GM19324 (cell line): ENCODE data around the gene ADGRF3.
"Not testable (repeated sequence)": the region's sequence is repeated elsewhere in the genome, so short reads cannot be mapped to it uniquely, and the experiment has no call there.

ENCODE experiments used
- ATAC-seq: cut with Tn5 transposase; IDR thresholded peaks from one replicate; pipeline ENCODE4 v1.9.1; 2021; ENCODE audit warnings: mild to moderate bottlenecking, moderate library complexity; ENCODE audit not compliant: unreplicated experiment, low FRiP score

Gene ADGRF3

GRCh38 chr2:26352892-26353291 lies 6.3 kb upstream of the ADGRF3 start:
- ATAC-seq = no peak

- no peak for ATAC-seq
These were observed 4.9 kb upstream of the ADGRF3 start for GRCh38 chr2:26351375-26352090.

GRCh38 chr2:26349690-26350089 lies 3.1 kb upstream of the ADGRF3 start:
- ATAC-seq = no peak

GRCh38 chr2:26347286-26347865 lies 787 bp upstream of the ADGRF3 start:
- ATAC-seq = no peak

GRCh38 chr2:26345545-26346453 lies 790 bp downstream of the ADGRF3 start, which contains the start of gene SELENOI:
SELENOI (plus strand) TSS chr2:26346143; CDS start chr2:26346233, 90 bp downstream.
- ATAC-seq = peak; percentile 98

GRCh38 chr2:26345283-26345544 lies 1.4 kb downstream of the ADGRF3 start:
- no peak for ATAC-seq

GRCh38 chr2:26344581-26345282 lies 1.9 kb downstream of the ADGRF3 start:
- no peak for ATAC-seq

- ATAC-seq = no peak
These were observed 5.8 kb downstream of the ADGRF3 start for GRCh38 chr2:26340831-26341230.

GRCh38 chr2:26337298-26337697 lies 9.3 kb downstream of the ADGRF3 start:
- no peak for ATAC-seq

GRCh38 chr2:26336719-26337118 lies 9.9 kb downstream of the ADGRF3 start:
- no peak for ATAC-seq

GRCh38 chr2:26335231-26335630 lies 11.4 kb downstream of the ADGRF3 start:
- ATAC-seq = no peak

- no peak for ATAC-seq
These were observed 13.3 kb downstream of the ADGRF3 start for GRCh38 chr2:26333293-26333692.

GRCh38 chr2:26331321-26331720 lies 15.3 kb downstream of the ADGRF3 start:
- ATAC-seq = not testable (repeated sequence)

GRCh38 chr2:26330604-26331003 lies 16.0 kb downstream of the ADGRF3 start:
- no peak for ATAC-seq

GRCh38 chr2:26330114-26330549 lies 16.5 kb downstream of the ADGRF3 start:
- peak; percentile 53 for ATAC-seq

- not testable (repeated sequence) for ATAC-seq
These were observed 17.5 kb downstream of the ADGRF3 start for GRCh38 chr2:26329083-26329482.

- ATAC-seq = no peak
These were observed 19.0 kb downstream of the ADGRF3 start for GRCh38 chr2:26327291-26328272.

- ATAC-seq = no peak
These were observed 20.1 kb downstream of the ADGRF3 start for GRCh38 chr2:26326514-26326913.

GRCh38 chr2:26325851-26326250 lies 20.7 kb downstream of the ADGRF3 start:
- no peak for ATAC-seq

GRCh38 chr2:26324903-26325302 lies 21.7 kb downstream of the ADGRF3 start:
- no peak for ATAC-seq
